Uterus (tissue), 4 donors: ENCODE measurements around the gene NUDT22. TPM values are rescaled to one million over a fixed set of nuclear protein-coding genes. Genes with fewer than 3 reads are reported as not detected.

Experiments
- DNase-seq, 2 donors: peaks; one replicate each; pipeline ENCODE4 v3.0.0-alpha.2; 2019 to 2020
- H3K27ac ChIP-seq, 2 donors: fragments of 200-600 bp; sonication (generic); 1 replicate in 1 of 2; 2 replicates in 1 of 2; pipeline ENCODE4 v1.5.1; 2016 to 2018
- H3K27me3 ChIP-seq, 2 donors: fragments of 200-600 bp; sonication (generic); one replicate each; pipeline ENCODE4 v1.5.1; 2018 to 2019; ENCODE audit warnings: control low read depth in 1 of 2
- H3K36me3 ChIP-seq, 2 donors: fragments of 200-600 bp; sonication (generic); one replicate each; pipeline ENCODE4 v1.5.1; 2019; ENCODE audit warnings: control low read depth in 1 of 2
- H3K4me1 ChIP-seq, 2 donors: fragments of 200-600 bp; sonication (generic); one replicate each; pipeline ENCODE4 v1.5.1; 2018 to 2019; ENCODE audit warnings: control low read depth in 1 of 2
- H3K4me3 ChIP-seq, 2 donors: fragments of 200-600 bp; sonication (generic); 1 replicate in 1 of 2; 2 replicates in 1 of 2; pipeline ENCODE4 v1.5.1; 2018 to 2019; ENCODE audit warnings: mild to moderate bottlenecking in 1 of 2
- H3K9me3 ChIP-seq, 2 donors: fragments of 200-600 bp; sonication (generic); one replicate each; pipeline ENCODE4 v1.5.1; 2019; ENCODE audit warnings: control low read depth in 1 of 2
- CTCF ChIP-seq, 4 experiments: fragments of 200-600 bp in 2 of 4; fragments of 450-650 bp in 2 of 4; sonication (generic) in 2 of 4; IDR thresholded peaks; one replicate each; pipeline ENCODE4 v1.5.1; 2016 to 2019; ENCODE audit warnings: antibody characterized with exemption in 4 of 4, mild to moderate bottlenecking in 2 of 4, moderate library complexity in 1 of 4
- POLR2A ChIP-seq, 2 donors: fragments of 450-650 bp; IDR thresholded peaks; one replicate each; pipeline ENCODE4 v1.6.1; 2016; ENCODE audit warnings: antibody characterized with exemption in 2 of 2, mild to moderate bottlenecking in 1 of 2, moderate library complexity in 1 of 2
- intact Hi-C: fragments of 100-400 bp; cut with DNase I; formaldehyde crosslinking; loops from one replicate; pipeline ENCODE4 v1.15.1; 2023; ENCODE audit warnings: low total_unique reads
- total RNA-seq, 4 donors: library from RNA; depleted of rRNA in 3 of 4; stranded (reverse); fragments of >200 nt in 3 of 4; gene quantifications; one replicate each; pipeline versions ENCODE4 v1.1.0 to v1.2.4, GENCODE V29; 2014 to 2023
- donor health status: DM: yes; HTN: yes; CAD: no.

NUDT22 gene
- total RNA-seq, 4 donors from 2014 or later: 10.8 to 44.9 (median 34.0) TPM

- no peaks in the 10 kb centered on the region for H3K36me3 ChIP-seq
- no peaks in the 10 kb centered on the region for H3K9me3 ChIP-seq
- no peak overlapping the region for H3K4me3 ChIP-seq
- no peak for TF ChIP-seq POLR2A (IDR thresholded peaks at IDR 0.05)
- TF ChIP-seq CTCF (IDR thresholded peaks at IDR 0.05): no peak
- no peaks in the 10 kb centered on the region for H3K4me1 ChIP-seq
- DNase-seq: no peak
- no peak overlapping the region for H3K27ac ChIP-seq
- no peaks in the 10 kb centered on the region for H3K27me3 ChIP-seq
- intact Hi-C loops: no loop called here
Observed at GRCh38 chr11:64275031-64275800, 49.1 kb downstream of the NUDT22 start.

GRCh38 chr11:64275841-64276240, 49.8 kb downstream of the NUDT22 start:
- no peak for DNase-seq
- no peak overlapping the region for H3K4me3 ChIP-seq
- TF ChIP-seq CTCF (IDR thresholded peaks at IDR 0.05) (no peak), POLR2A (IDR thresholded peaks at IDR 0.05) (no peak)
- H3K27me3 ChIP-seq: no peaks in the 10 kb centered on the region
- H3K9me3 ChIP-seq: no peaks in the 10 kb centered on the region
- intact Hi-C loops: no loop called here
- no peak overlapping the region for H3K27ac ChIP-seq
- H3K4me1 ChIP-seq: no peaks in the 10 kb centered on the region
- H3K36me3 ChIP-seq: no peaks in the 10 kb centered on the region

- TF ChIP-seq POLR2A (IDR thresholded peaks at IDR 0.05) (no peak), CTCF (IDR thresholded peaks at IDR 0.05) (no peak)
- no peak for DNase-seq
- Histone ChIP-seq H3K27me3 (no peaks in the 10 kb centered on the region), H3K27ac (no peak overlapping the region), H3K36me3 (no peaks in the 10 kb centered on the region), H3K4me1 (no peaks in the 10 kb centered on the region), H3K9me3 (no peaks in the 10 kb centered on the region), H3K4me3 (no peak overlapping the region)
- intact Hi-C loops: no loop called here
Observed at GRCh38 chr11:64276653-64277431, 50.8 kb downstream of the NUDT22 start.

- intact Hi-C loops: no loop called here
- TF ChIP-seq CTCF (IDR thresholded peaks at IDR 0.05): no peak
- DNase-seq: no peak
- no peaks in the 10 kb centered on the region for H3K36me3 ChIP-seq
- no peaks in the 10 kb centered on the region for H3K9me3 ChIP-seq
- H3K27me3 ChIP-seq: no peaks in the 10 kb centered on the region
- no peak overlapping the region for H3K27ac ChIP-seq
- peaks cover 6% of the 10 kb centered on the region in 2 donors for H3K4me1 ChIP-seq
- H3K4me3 ChIP-seq: no peak overlapping the region
Observed at GRCh38 chr11:64278576-64279190, 52.6 kb downstream of the NUDT22 start.

Other genes with a start within 250 kb of the NUDT22 start
- 10 to 100 TPM; 29.5 to 54.6 (median 45.8) TPM for gene OTUB1, start 239.8 kb upstream of the NUDT22 start, total RNA-seq
- gene FLRT1, start 190.3 kb upstream of the NUDT22 start, total RNA-seq: 1 to 10 TPM in 2 of 4 donors, under 1 TPM in 1, not detected in 1; 0.26 to 7.3 (median 1.9) TPM
- 10 to 100 TPM in 1 of 4 donors, 1 to 10 TPM in 3; 1.8 to 27.1 (median 6.6) TPM for gene MACROD1, start 60.2 kb upstream of the NUDT22 start, total RNA-seq
- gene STIP1, start 40.1 kb upstream of the NUDT22 start, total RNA-seq: 100 to 1,000 TPM in 1 of 4 donors, 10 to 100 TPM in 3; 20.9 to 101 (median 83.8) TPM
- gene FERMT3, start 19.6 kb upstream of the NUDT22 start, total RNA-seq: 10 to 100 TPM in 2 of 4 donors, 1 to 10 TPM in 2; 3.1 to 50.3 (median 9.3) TPM
- gene TRPT1, start 88 bp upstream of the NUDT22 start, total RNA-seq: 10 to 100 TPM in 3 of 4 donors, 1 to 10 TPM in 1; 7.2 to 42.9 (median 18.7) TPM
- 10 to 100 TPM in 2 of 4 donors, 1 to 10 TPM in 1, not detected in 1; 7.9 to 28.6 (median 16.6) TPM for gene DNAJC4, start 4.3 kb downstream of the NUDT22 start, total RNA-seq
- gene VEGFB, start 8.3 kb downstream of the NUDT22 start, total RNA-seq: 100 to 1,000 TPM in 1 of 4 donors, 10 to 100 TPM in 3; 20.0 to 120 (median 26.0) TPM
- 10 to 100 TPM; 22.3 to 74.0 (median 37.7) TPM for gene FKBP2, start 14.8 kb downstream of the NUDT22 start, total RNA-seq
- gene PPP1R14B, start 20.7 kb downstream of the NUDT22 start, total RNA-seq: 10 to 100 TPM in 3 of 4 donors, 1 to 10 TPM in 1; 9.5 to 63.4 (median 28.3) TPM
- gene PLCB3, start 25.3 kb downstream of the NUDT22 start, total RNA-seq: 10 to 100 TPM in 3 of 4 donors, 1 to 10 TPM in 1; 10.0 to 39.5 (median 21.8) TPM
- gene BAD, start 58.4 kb downstream of the NUDT22 start, total RNA-seq: 10 to 100 TPM; 54.8 to 72.9 (median 62.0) TPM
- gene GPR137, start 59.6 kb downstream of the NUDT22 start, total RNA-seq: 10 to 100 TPM in 2 of 4 donors, 1 to 10 TPM in 1, under 1 TPM in 1; 0.51 to 32.3 (median 10.6) TPM
- under 1 TPM in 2 of 4 donors, not detected in 2; 0.61 to 0.76 TPM for gene KCNK4, start 65.0 kb downstream of the NUDT22 start, total RNA-seq
- gene CATSPERZ, start 74.1 kb downstream of the NUDT22 start, total RNA-seq: not detected
- gene ESRRA, start 79.2 kb downstream of the NUDT22 start, total RNA-seq: 10 to 100 TPM; 12.1 to 49.2 (median 17.5) TPM
- 100 to 1,000 TPM; 200 to 462 (median 323) TPM for gene TRMT112, start 91.3 kb downstream of the NUDT22 start, total RNA-seq
- 100 to 1,000 TPM in 3 of 4 donors, 10 to 100 TPM in 1; 97.1 to 156 (median 113) TPM for gene PRDX5, start 91.8 kb downstream of the NUDT22 start, total RNA-seq
- gene CCDC88B, start 113.9 kb downstream of the NUDT22 start, total RNA-seq: 1 to 10 TPM in 3 of 4 donors, under 1 TPM in 1; 0.29 to 5.7 (median 2.9) TPM
- gene RPS6KA4, start 132.9 kb downstream of the NUDT22 start, total RNA-seq: 10 to 100 TPM in 3 of 4 donors, 1 to 10 TPM in 1; 2.4 to 37.4 (median 29.3) TPM